CD14-positive monocyte (primary cell): ENCODE results near the gene CXCR1. TPM values are rescaled to one million over a fixed set of nuclear protein-coding genes. Genes with fewer than 3 reads are reported as not detected.

ENCODE experiments used
- DNase-seq, 3 donors: peaks; one replicate each; pipeline ENCODE4 v3.0.0-alpha.2; 2011 to 2022
- H2AFZ ChIP-seq: 2 replicates; pipeline ENCODE4 v1.6.0; 2012; ENCODE audit warnings: mild to moderate bottlenecking, low read depth, low read length, inconsistent platforms; ENCODE audit not compliant: insufficient read depth, poor library complexity, severe bottlenecking
- H3K27ac ChIP-seq, 2 donors: 1 replicate in 1 of 2; 2 replicates in 1 of 2; pipeline ENCODE4 v1.5.1; 2012 to 2013; ENCODE audit warnings: low read length in 2 of 2, control low read depth in 1 of 2, inconsistent platforms in 1 of 2, low read depth in 1 of 2, mild to moderate bottlenecking in 1 of 2
- H3K27me3 ChIP-seq, 2 donors: one replicate each; pipeline versions ENCODE4 v1.6.0 to v1.6.1; 2011 to 2013; ENCODE audit warnings: low read length in 2 of 2; ENCODE audit not compliant: control insufficient read depth in 2 of 2, insufficient read depth in 2 of 2
- H3K36me3 ChIP-seq, 2 donors: replicated peaks in 1 of 2; 1 replicate in 1 of 2; 2 replicates in 1 of 2; pipeline versions ENCODE4 v1.5.1 to v1.6.1; 2012 to 2013; ENCODE audit warnings: low read length in 2 of 2, control low read depth in 1 of 2, inconsistent platforms in 1 of 2, mild to moderate bottlenecking in 1 of 2; ENCODE audit not compliant: insufficient read depth in 2 of 2, control insufficient read depth in 1 of 2
- H3K4me1 ChIP-seq, 2 donors: 1 replicate in 1 of 2; 2 replicates in 1 of 2; pipeline versions ENCODE4 v1.5.1 to v1.6.1; 2012 to 2013; ENCODE audit warnings: low read length in 2 of 2, control low read depth in 1 of 2, inconsistent platforms in 1 of 2, mild to moderate bottlenecking in 1 of 2, moderate library complexity in 1 of 2; ENCODE audit not compliant: insufficient read depth in 2 of 2, control insufficient read depth in 1 of 2
- H3K4me2 ChIP-seq: replicated peaks from 2 replicates; pipeline ENCODE3; 2012; ENCODE audit warnings: low read length, moderate library complexity, mild to moderate bottlenecking; ENCODE audit not compliant: poor library complexity, severe bottlenecking; ENCODE audit errors: extremely low read depth
- H3K4me3 ChIP-seq, 3 experiments: fragments of 200-600 bp in 1 of 3; sonication (generic) in 1 of 3; replicated peaks in 1 of 3; 1 replicate in 2 of 3; 2 replicates in 1 of 3; pipeline ENCODE4 v1.5.1; 2011 to 2013; ENCODE audit warnings: low read length in 3 of 3, mild to moderate bottlenecking in 3 of 3, control low read depth in 2 of 3, low read depth in 2 of 3, inconsistent platforms in 1 of 3, moderate library complexity in 1 of 3
- H3K79me2 ChIP-seq: 2 replicates; pipeline ENCODE4 v1.6.0; 2012; ENCODE audit warnings: mild to moderate bottlenecking, control low read depth, inconsistent platforms, low read length, moderate library complexity; ENCODE audit not compliant: insufficient read depth
- H3K9ac ChIP-seq: 2 replicates; pipeline ENCODE4 v1.6.0; 2017; ENCODE audit warnings: low read length, mild to moderate bottlenecking; ENCODE audit not compliant: insufficient read depth, poor library complexity, severe bottlenecking
- H3K9me3 ChIP-seq, 2 donors: replicated peaks in 1 of 2; 1 replicate in 1 of 2; 2 replicates in 1 of 2; pipeline versions ENCODE4 v1.5.1 to v1.6.1; 2012 to 2013; ENCODE audit warnings: low read length in 2 of 2, control low read depth in 1 of 2; ENCODE audit not compliant: control insufficient read depth in 1 of 2, insufficient read depth in 1 of 2
- H4K20me1 ChIP-seq: 2 replicates; pipeline ENCODE4 v1.6.0; 2012; ENCODE audit warnings: mild to moderate bottlenecking, low read length, control low read depth, moderate library complexity; ENCODE audit not compliant: insufficient read depth
- H3K27ac Mint-ChIP-seq, 7 donors: one replicate each; pipeline ENCODE4 v1.8.0; 2020; ENCODE audit warnings: mild to moderate bottlenecking in 7 of 7, mixed read lengths in 7 of 7, moderate library complexity in 6 of 7, inconsistent platforms in 2 of 7
- H3K27me3 Mint-ChIP-seq, 3 donors: one replicate each; pipeline ENCODE4 v1.8.0; 2021 to 2022; ENCODE audit warnings: low read depth in 3 of 3, mild to moderate bottlenecking in 3 of 3, mixed read lengths in 3 of 3, moderate library complexity in 3 of 3, inconsistent platforms in 1 of 3
- H3K36me3 Mint-ChIP-seq, 2 donors: one replicate each; pipeline ENCODE4 v1.8.0; 2020; ENCODE audit warnings: mixed read lengths in 2 of 2, inconsistent platforms in 1 of 2, mild to moderate bottlenecking in 1 of 2
- H3K4me1 Mint-ChIP-seq: one replicate; pipeline ENCODE4 v1.8.0; 2020; ENCODE audit warnings: mild to moderate bottlenecking, mixed read lengths
- H3K4me3 Mint-ChIP-seq, 2 donors: one replicate each; pipeline ENCODE4 v1.8.0; 2020; ENCODE audit warnings: mild to moderate bottlenecking in 2 of 2, mixed read lengths in 2 of 2, moderate library complexity in 1 of 2
- H3K9me3 Mint-ChIP-seq, 7 donors: one replicate each; pipeline ENCODE4 v1.8.0; 2020 to 2022; ENCODE audit warnings: mixed read lengths in 7 of 7, mild to moderate bottlenecking in 6 of 7, moderate library complexity in 6 of 7, inconsistent platforms in 2 of 7
- WGBS: methylation state at CpG from one replicate; pipeline ENCODE4 v1.1.5; 2013; ENCODE audit warnings: missing lambda C conversion rate; ENCODE audit not compliant: insufficient coverage; 5-methylcytosine and 5-hydroxymethylcytosine counted together
- intact Hi-C, 2 donors: fragments of 100-400 bp; cut with micrococcal nuclease; formaldehyde crosslinking; loops; one replicate each; pipeline versions ENCODE4 v1.15.0 to v1.15.1; 2023
- polyA plus RNA-seq, 3 donors: library from polyadenylated mRNA; depleted of rRNA in 1 of 3; unstranded in 2 of 3; stranded (reverse) in 1 of 3; fragments of 300-500 nt in 2 of 3; fragments of >200 nt in 1 of 3; fragmentation: Illumina TruSeq in 2 of 3; gene quantifications; 1 replicate in 2 of 3; 2 replicates in 1 of 3; pipeline ENCODE4 v1.2.3, GENCODE V29; 2012 to 2021
- TF ChIP-seq, protein P1 (sequence below): fragments of 200-600 bp; IDR thresholded peaks from one replicate; pipeline ENCODE4 v1.8.0; 2022; ENCODE audit warnings: antibody characterized with exemption, mild to moderate bottlenecking

Gene CXCR1
- polyA plus RNA-seq, 3 donors = 0.44 to 2.4 (median 0.59) TPM

DNA sequence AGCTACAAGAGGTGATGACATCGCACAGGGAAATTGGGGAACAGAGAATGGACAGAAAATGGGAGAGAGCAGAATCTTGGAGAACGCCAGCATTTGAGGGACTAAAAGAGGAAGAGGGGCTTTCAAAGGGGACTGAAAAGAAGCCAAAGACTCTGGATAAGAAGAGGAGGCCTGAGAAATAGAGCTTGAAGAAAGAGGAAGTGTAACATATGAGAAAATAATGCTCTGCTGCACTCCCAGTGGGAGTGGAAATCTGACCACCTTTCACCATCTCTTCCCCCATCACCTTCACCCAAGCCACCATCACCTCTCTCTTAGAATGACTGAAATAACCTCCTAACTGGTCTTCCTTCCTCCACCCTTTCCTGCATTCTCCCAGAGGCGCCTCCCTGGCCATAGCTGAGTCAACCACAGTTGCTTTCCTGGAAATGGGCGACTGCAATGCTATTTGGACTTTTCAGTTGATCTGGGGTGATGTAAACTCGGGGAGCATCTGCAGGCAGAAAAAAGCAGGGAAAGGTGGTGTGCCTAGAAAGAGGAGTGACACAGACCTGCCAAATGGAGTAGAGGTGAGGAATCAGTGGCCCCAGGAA lies 16.8 kb downstream of the CXCR1 start:
- intact Hi-C loops = no loop called here
- Mint-ChIP-seq H3K36me3 (no peaks in the 10 kb centered on the region), H3K4me1 (peaks cover 22% of the 10 kb centered on the region), H3K9me3 (peaks cover 0 to 3% (median 2%) of the 10 kb centered on the region in 7 donors), H3K27ac (peak overlapping the region in 1 of 7 donors; percentile 10), H3K4me3 (no peak overlapping the region), H3K27me3 (peaks cover 1 to 6% (median 2%) of the 10 kb centered on the region in 3 donors)
- Histone ChIP-seq H3K9ac (no peak overlapping the region), H3K4me1 (peaks cover 7 to 14% of the 10 kb centered on the region in 2 donors), H3K27ac (no peak overlapping the region), H3K4me3 (no peak overlapping the region), H2AFZ (no peak overlapping the region), H3K9me3 (peaks cover 0 to 4% of the 10 kb centered on the region in 2 donors), H3K4me2 (no peak overlapping the region), H3K27me3 (no peaks in the 10 kb centered on the region), H3K79me2 (no peaks in the 10 kb centered on the region), H4K20me1 (no peaks in the 10 kb centered on the region), H3K36me3 (no peaks in the 10 kb centered on the region)
- no peak for DNase-seq
- TF ChIP-seq, protein P1, sequence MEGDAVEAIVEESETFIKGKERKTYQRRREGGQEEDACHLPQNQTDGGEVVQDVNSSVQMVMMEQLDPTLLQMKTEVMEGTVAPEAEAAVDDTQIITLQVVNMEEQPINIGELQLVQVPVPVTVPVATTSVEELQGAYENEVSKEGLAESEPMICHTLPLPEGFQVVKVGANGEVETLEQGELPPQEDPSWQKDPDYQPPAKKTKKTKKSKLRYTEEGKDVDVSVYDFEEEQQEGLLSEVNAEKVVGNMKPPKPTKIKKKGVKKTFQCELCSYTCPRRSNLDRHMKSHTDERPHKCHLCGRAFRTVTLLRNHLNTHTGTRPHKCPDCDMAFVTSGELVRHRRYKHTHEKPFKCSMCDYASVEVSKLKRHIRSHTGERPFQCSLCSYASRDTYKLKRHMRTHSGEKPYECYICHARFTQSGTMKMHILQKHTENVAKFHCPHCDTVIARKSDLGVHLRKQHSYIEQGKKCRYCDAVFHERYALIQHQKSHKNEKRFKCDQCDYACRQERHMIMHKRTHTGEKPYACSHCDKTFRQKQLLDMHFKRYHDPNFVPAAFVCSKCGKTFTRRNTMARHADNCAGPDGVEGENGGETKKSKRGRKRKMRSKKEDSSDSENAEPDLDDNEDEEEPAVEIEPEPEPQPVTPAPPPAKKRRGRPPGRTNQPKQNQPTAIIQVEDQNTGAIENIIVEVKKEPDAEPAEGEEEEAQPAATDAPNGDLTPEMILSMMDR = no peak
- 68% methylated on average over 4 of the region's 5 CpGs for WGBS

DNA sequence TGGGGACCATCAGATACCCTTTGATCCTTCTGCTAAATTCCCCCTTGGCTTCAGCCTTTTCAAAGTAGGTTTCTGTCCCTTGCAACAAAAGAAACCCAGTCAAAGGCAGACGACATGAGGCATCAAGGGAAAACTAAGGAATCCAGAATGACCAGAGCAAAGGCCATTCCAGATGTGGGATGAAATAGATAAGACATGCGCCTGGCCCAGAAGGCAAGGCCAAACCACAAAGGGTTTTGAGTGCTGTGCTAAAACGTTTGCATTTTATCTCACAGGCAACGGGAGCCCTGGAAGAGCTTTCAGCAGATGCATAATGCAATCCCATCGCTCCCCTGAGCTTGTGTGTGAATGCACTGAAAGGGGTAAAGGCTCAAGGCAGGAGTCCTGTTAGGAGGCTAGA lies 17.7 kb downstream of the CXCR1 start:
- Histone ChIP-seq H3K79me2 (no peaks in the 10 kb centered on the region), H3K9me3 (peaks cover 0 to 11% of the 10 kb centered on the region in 2 donors), H3K27ac (no peak overlapping the region), H3K36me3 (no peaks in the 10 kb centered on the region), H3K4me2 (no peak overlapping the region), H2AFZ (no peak overlapping the region), H4K20me1 (no peaks in the 10 kb centered on the region), H3K27me3 (no peaks in the 10 kb centered on the region), H3K4me3 (no peak overlapping the region), H3K4me1 (peaks cover 7 to 14% of the 10 kb centered on the region in 2 donors), H3K9ac (no peak overlapping the region)
- no peak overlapping the region for H3K27ac Mint-ChIP-seq
- WGBS = 84% methylated on average over 5 of the region's 5 CpGs
- TF ChIP-seq, protein P1 = no peak
- intact Hi-C loops = no loop called here
- H3K27me3 Mint-ChIP-seq = peaks cover 1 to 6% (median 2%) of the 10 kb centered on the region in 3 donors
- DNase-seq = no peak
- H3K4me3 Mint-ChIP-seq = no peak overlapping the region
- peaks cover 3 to 9% (median 9%) of the 10 kb centered on the region in 7 donors for H3K9me3 Mint-ChIP-seq
- no peaks in the 10 kb centered on the region for H3K36me3 Mint-ChIP-seq
- peaks cover 21% of the 10 kb centered on the region for H3K4me1 Mint-ChIP-seq
